ENCODE data around the gene CHRNB2. TPM values are rescaled to one million over a fixed set of nuclear protein-coding genes. Genes with fewer than 3 reads are reported as not detected.
A peak's percentile ranks its signal among the peaks of the same experiment; 100 is the strongest.

The CHRNB2 gene
- total and polyA plus RNA-seq, 12 donors: 0.03 to 0.13 (median 0.06) TPM; not detected in 8

DNA sequence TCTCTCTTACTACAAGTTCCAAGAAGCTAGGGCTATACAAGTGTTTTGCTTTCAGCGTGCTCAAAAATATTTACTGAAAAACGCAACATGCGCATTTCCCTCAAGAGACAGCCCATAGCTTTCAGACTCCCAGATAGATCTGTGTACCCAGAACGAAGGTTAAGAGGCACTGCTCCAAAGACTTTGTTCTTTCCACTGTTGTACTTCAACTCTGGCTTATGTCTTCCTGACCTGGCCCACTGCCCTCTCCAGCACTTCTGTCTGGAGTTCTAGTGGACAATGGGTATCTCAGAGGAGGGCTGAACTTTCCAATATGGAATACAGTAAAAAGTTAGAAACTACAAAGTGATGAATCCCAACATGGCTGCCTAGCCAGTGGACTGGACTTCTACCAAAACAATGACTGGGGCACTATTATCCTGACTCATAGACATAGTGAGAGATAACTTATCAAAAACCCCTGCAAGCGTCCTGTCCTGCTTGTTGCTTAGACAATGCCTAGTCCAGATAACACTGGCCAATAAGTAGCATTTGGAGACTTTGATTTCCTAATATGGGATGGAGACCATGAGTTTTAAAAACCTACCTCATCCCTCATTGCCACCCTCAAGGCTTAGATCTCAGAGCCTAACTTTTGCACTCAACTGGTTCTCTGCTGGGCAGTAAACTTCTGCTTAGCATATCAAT, 49.2 kb downstream of the CHRNB2 start:
- no peaks in the 10 kb centered on the region for H3K27me3 ChIP-seq
- H3K9me3 ChIP-seq: no peaks in the 10 kb centered on the region
- WGBS, 2 donors: 71 to 76% methylated on average over 5 of the region's 5 CpGs
- H3K4me1 ChIP-seq: peaks cover 0 to 41% (median 25%) of the 10 kb centered on the region in 9 donors
- no peak overlapping the region for H3K4me3 ChIP-seq
- intact Hi-C loops (cut with DNase I): no loop called here
- no peak for DNase-seq
- H3K27ac ChIP-seq: no peak overlapping the region
- H3K36me3 ChIP-seq: peaks cover 0 to 10% (median 0%) of the 10 kb centered on the region in 9 donors
- ATAC-seq: peak in 4 of 8 donors; percentile 38 to 79 (median 66)
- no peak for TF ChIP-seq CTCF (IDR thresholded peaks at IDR 0.05)

DNA sequence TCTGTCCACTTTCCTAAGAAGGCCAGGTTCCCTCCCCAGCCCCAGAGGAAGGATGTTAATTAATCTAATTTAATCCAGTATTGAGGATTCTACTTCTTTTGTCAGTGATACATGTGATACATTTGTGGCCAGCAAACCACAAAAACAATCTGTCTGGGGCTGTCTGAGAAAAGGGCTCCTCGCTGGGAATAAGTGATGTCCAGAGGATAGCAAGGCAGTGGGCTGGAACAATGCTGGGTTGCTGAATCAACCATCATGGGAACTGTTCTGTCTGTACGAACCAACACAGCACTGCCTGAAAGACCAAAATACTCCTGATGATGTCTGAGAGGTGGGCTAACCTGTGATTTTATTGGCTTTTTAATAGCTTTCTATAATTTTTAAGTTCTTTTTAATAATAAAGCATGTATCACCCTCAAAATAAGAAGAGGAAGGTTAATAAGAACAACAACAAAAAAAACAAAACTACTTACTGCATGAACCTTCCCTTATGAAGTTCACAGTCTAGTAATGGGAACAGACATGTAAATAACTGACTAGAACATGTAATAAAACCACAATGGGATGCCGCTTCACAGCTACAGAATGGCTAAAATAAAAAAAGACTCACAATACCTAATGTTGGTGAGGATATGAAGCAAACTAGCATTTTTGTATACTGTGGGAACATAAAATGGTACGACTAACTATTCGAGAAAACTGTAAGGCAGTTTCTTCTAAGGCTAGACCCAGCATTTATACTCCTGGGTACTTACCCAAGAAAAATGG, 51.8 kb downstream of the CHRNB2 start:
- ATAC-seq: no peak

DNA sequence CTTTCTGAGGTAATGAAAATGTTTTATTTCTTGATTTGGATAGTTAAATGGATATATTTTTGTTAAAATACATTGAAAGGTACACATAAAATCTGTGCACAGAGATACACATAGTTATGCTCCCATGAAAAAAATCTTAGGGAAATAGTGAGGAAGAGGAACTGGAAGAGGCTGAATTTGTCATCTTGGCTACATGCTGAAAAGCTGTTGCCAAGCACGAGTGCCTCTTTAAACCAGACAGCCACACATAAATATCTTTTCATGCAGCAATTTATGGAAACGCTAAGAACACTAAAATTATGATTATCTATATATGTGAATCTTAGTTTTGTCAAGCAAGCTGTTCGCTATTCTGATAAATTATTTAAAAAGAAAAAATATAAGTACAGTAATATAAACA, 53.2 kb downstream of the CHRNB2 start:
- Histone ChIP-seq H3K4me1 (peaks cover 0 to 73% (median 29%) of the 10 kb centered on the region in 9 donors), H3K4me3 (no peak overlapping the region), H3K27me3 (no peaks in the 10 kb centered on the region), H3K9me3 (no peaks in the 10 kb centered on the region), H3K36me3 (peaks cover 0 to 21% (median 0%) of the 10 kb centered on the region in 9 donors), H3K27ac (peak overlapping the region in 1 of 10 donors; percentile 34)
- intact Hi-C loops (cut with DNase I): no loop called here
- no peak for TF ChIP-seq CTCF (IDR thresholded peaks at IDR 0.05)
- ATAC-seq: no peak
- DNase-seq: no peak
- WGBS, 2 donors: 32 to 41% methylated on average over 3 of the region's 3 CpGs

More for the DNA sequence above, 51.8 kb downstream of the CHRNB2 start:
- Histone ChIP-seq H3K4me3 (no peak overlapping the region), H3K9me3 (no peaks in the 10 kb centered on the region), H3K27me3 (no peaks in the 10 kb centered on the region), H3K27ac (no peak overlapping the region), H3K36me3 (peaks cover 0 to 15% (median 0%) of the 10 kb centered on the region in 9 donors), H3K4me1 (peaks cover 0 to 59% (median 35%) of the 10 kb centered on the region in 9 donors)
- WGBS, 2 donors: 84 to 89% methylated on average over 5 of the region's 5 CpGs
- no peak for DNase-seq
- intact Hi-C loops (cut with DNase I): no loop called here
- TF ChIP-seq CTCF (IDR thresholded peaks at IDR 0.05): no peak

- Histone ChIP-seq H3K9me3 (no peaks in the 10 kb centered on the region), H3K4me1 (peaks cover 0 to 75% (median 29%) of the 10 kb centered on the region in 9 donors), H3K27me3 (no peaks in the 10 kb centered on the region), H3K36me3 (peaks cover 0 to 21% (median 0%) of the 10 kb centered on the region in 9 donors), H3K27ac (peak overlapping the region in 3 of 10 donors; percentile 13 to 41 (median 19)), H3K4me3 (no peak overlapping the region)
- intact Hi-C loops (cut with DNase I): no loop called here
- WGBS, 2 donors: 68% methylated on average over 5 of the region's 5 CpGs
- ATAC-seq (peak in 3 of 8 donors; percentile 13 to 46 (median 17)), DNase-seq (no peak)
- no peak for TF ChIP-seq CTCF (IDR thresholded peaks at IDR 0.05)
Observed at GRCh38 chr1:154621875-154622274, 54.3 kb downstream of the CHRNB2 start.
